Choroid plexus epithelial cell (primary cell): Measurements from ENCODE around the gene PDLIM5.
A peak's percentile ranks its signal among the peaks of the same experiment; 100 is the strongest.

Experiments used
- DNase-seq: peaks from one replicate; pipeline ENCODE4 v3.0.0-alpha.2; 2010; ENCODE audit warnings: low read depth
- H3K4me3 ChIP-seq: 2 replicates; pipeline ENCODE4 v1.5.1; 2011; ENCODE audit warnings: low read depth, mild to moderate bottlenecking, control low read depth, low read length, moderate library complexity
- TF ChIP-seq, protein P1 (sequence below): conservative IDR thresholded peaks from 2 replicates; pipeline ENCODE4 v1.5.1; 2011; ENCODE audit warnings: low read depth, mild to moderate bottlenecking, control low read depth, inconsistent platforms, low read length, moderate library complexity

PDLIM5 gene

DNA sequence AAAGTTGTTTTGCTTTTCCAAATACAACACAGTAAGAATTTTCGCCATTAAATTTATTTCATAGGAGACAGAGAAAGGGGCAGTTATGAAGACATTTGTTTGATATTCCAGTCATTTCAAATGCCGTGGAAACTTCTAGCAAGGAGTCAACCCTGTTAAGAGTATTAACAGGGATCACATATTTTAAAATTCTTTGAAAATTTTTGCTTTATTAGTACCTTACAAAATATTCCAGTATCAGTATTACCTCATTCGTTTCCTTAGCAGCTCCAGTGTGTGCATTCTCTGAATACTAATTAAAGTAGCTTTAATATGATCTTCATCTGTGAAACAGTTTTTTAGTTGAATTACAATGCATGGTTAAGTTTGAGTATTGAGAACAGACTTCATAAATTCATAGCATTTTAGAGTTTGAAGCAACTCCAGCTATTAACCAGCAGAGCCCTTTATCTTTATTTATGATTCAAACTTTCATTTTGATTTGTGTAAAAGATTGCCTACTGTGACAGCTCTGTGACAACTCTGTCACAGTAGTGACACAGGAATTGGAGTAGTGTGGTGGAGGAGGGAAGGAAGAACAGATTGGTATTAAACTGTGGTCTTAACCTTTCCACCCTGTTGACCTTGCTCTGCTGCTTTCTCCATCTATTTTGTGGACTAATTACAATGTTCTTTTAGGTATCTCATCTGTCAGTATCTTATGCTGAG, 86.3 kb downstream of the PDLIM5 start:
- TF ChIP-seq, protein P1, sequence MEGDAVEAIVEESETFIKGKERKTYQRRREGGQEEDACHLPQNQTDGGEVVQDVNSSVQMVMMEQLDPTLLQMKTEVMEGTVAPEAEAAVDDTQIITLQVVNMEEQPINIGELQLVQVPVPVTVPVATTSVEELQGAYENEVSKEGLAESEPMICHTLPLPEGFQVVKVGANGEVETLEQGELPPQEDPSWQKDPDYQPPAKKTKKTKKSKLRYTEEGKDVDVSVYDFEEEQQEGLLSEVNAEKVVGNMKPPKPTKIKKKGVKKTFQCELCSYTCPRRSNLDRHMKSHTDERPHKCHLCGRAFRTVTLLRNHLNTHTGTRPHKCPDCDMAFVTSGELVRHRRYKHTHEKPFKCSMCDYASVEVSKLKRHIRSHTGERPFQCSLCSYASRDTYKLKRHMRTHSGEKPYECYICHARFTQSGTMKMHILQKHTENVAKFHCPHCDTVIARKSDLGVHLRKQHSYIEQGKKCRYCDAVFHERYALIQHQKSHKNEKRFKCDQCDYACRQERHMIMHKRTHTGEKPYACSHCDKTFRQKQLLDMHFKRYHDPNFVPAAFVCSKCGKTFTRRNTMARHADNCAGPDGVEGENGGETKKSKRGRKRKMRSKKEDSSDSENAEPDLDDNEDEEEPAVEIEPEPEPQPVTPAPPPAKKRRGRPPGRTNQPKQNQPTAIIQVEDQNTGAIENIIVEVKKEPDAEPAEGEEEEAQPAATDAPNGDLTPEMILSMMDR, result no peak
- no peak overlapping the region for H3K4me3 ChIP-seq
- no peak for DNase-seq

DNA sequence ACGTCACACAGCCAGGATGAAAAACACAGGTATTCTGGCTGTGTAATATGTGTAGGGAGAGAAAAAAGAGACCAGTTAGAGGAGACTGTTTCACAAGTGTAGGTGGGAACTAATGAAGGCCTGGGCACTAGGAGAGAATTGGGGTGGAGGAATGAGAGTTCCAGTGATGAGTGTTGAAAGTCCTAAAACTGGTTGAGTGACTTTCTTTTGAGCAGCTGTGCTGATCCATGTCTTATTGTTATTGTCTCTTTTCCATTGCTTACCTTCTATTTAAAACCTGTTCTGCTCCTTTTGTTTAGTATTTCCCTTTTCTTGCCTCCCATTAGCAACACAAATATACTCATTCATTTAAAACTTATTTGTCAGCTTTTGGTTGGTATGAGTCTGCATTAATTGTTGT, 88.7 kb downstream of the PDLIM5 start:
- DNase-seq, result no peak
- no peak overlapping the region for H3K4me3 ChIP-seq
- TF ChIP-seq, protein P1, result no peak

DNA sequence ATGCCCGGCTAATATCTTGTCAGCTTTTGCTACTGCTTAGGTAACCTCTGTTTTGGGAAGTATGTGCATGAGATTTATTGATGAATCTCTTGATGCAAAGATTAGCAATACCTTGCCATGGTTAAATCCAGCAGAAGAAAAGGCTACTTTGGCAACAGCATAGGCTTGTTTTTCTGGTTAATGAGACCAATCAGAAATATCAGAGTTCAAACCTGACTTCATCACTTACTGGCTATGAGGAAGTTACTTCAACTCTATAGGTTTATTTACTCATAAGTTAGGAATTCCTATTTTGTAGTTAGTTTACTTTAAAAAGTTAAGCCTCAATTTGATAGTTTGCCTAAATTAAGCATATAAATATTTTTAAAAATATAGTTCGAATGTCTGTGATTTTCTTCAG, 93.1 kb downstream of the PDLIM5 start:
- DNase-seq, result no peak
- TF ChIP-seq, protein P1, result no peak
- H3K4me3 ChIP-seq, result no peak overlapping the region

DNA sequence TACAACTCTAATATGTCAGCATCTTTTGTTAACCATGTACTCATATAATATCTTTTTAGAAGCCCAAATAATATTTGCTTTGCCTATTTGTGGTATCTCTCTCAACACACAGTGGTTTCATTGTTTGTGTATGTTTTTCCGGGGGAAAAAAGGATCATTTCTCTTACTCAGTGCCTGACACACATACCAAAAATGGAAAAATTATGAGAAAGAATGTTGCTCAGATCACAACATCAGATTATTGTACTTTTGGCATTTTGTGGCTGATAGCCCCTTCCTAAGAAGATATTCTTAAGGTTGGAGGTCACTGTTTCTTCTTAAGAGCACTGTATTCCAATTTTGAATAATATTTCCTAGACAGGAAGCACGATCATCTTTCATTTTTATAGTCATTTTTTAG, 93.6 kb downstream of the PDLIM5 start:
- H3K4me3 ChIP-seq, result no peak overlapping the region
- peak; percentile 81 for DNase-seq

DNA sequence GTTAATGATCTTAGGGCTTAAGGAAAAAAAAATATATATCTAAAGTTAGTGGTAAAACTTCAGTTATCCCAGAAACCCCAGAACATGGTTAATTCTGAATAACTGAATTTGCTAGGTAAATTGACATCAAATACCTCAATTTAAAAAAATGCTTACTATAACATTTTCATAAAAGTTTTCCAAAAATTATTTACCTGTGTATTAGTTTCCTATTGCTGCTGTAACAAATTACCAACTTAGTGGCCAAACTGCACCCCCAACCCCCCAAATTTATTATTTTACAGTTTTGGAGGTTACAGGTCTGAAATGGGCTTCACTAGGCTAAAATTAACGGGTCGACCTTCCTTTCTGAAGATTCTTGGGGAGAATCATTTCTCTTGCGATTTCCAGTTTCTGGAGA, 95.2 kb downstream of the PDLIM5 start:
- no peak for DNase-seq
- TF ChIP-seq, protein P1, result no peak

More for the DNA sequence above, 93.6 kb downstream of the PDLIM5 start:
- TF ChIP-seq, protein P1, result no peak

DNA sequence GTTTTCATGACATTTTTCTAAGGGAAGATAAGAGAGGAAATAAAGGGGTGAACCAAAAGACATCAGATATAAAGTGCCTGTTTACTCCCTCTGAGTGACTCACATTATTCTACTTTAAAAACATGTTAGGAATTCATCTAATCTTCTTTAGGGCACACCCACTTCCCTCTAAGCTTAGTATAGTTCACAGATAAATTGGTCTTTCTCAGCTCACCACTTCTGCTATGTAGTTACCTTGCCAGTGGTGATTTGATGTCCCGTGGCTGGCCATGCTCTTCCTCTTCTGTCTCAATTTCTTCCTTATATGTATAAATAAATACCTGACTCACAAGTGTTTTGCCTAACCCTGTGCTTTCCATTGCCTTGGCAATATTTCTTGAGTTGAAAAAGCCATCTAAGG, 96.8 kb downstream of the PDLIM5 start:
- TF ChIP-seq, protein P1, result no peak
- peak; percentile 95 for DNase-seq
- no peak overlapping the region for H3K4me3 ChIP-seq

More for the DNA sequence above, 95.2 kb downstream of the PDLIM5 start:
- no peak overlapping the region for H3K4me3 ChIP-seq

DNA sequence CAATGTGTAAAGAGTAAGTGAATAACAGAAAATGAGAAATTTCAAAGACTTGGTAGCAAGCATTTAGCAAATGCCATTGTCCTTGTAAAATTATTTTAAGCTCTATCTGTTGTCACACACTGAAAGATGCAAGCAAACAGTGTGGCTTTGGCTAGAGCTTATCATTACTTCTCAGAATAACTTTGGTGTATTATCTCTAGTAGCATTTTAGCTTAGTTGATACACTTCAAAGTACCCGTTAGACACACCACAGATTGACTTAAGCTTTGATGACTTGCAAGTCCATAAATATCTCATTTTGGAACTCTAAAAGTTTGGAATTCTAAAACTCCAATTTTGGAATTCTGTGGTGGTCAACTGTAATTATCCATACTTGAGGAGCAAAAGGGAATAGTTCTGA, 98.6 kb downstream of the PDLIM5 start:
- TF ChIP-seq, protein P1, result no peak
- H3K4me3 ChIP-seq, result no peak overlapping the region
- no peak for DNase-seq
